WTC11 (cell line): ENCODE data around the gene LAMA4.

Experiments
- FOXK1 ChIP-seq: sonication (generic); formaldehyde crosslinking; IDR thresholded peaks from 2 replicates; pipeline ENCODE4 v1.8.0; 2022; ENCODE audit warnings: mild to moderate bottlenecking, moderate library complexity, missing genetic modification reagents
- TF ChIP-seq, protein P1 (sequence below): fragments of 250-450 bp; sonication (Bioruptor Pico); IDR thresholded peaks from 2 replicates; pipeline ENCODE4 v1.9.0; 2021; ENCODE audit warnings: moderate library complexity, mild to moderate bottlenecking, inconsistent platforms, borderline replicate concordance
- TF ChIP-seq, protein P2 (sequence below): fragments of 200-600 bp; IDR thresholded peaks from 2 replicates; pipeline ENCODE4 v1.8.0; 2022; ENCODE audit warnings: antibody characterized with exemption
- TF ChIP-seq, protein P3 (sequence below): sonication (generic); formaldehyde crosslinking; IDR thresholded peaks from 2 replicates; pipeline ENCODE4 v1.8.1; 2023; ENCODE audit warnings: mild to moderate bottlenecking, moderate library complexity, missing genetic modification reagents

DNA sequence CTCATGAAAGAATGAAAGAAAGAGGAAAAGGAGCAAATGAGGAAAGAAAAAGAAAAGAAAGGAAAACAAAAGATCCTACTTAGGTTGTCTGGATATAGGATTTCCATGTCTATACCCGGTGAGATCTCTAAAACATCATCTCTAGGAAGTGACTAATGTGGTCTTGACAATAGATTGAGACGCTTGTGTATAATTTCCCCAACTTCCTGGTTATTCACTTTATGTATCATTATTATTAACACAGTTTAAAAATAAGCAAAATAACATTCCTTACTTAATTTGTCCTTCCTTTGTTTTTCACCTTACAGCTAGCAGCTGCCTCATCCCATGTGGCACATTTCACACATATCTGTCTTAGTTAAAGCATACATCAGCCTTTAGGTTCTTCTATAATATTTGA lies 27.0 kb downstream of the LAMA4 start:
- TF ChIP-seq, protein P1, sequence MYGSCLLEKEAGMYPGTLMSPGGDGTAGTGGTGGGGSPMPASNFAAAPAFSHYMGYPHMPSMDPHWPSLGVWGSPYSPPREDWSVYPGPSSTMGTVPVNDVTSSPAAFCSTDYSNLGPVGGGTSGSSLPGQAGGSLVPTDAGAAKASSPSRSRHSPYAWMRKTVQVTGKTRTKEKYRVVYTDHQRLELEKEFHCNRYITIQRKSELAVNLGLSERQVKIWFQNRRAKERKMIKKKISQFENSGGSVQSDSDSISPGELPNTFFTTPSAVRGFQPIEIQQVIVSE (CRISPR knock-in tag), result no peak
- TF ChIP-seq FOXK1 (CRISPR knock-in tag), result no peak
- TF ChIP-seq, protein P2, sequence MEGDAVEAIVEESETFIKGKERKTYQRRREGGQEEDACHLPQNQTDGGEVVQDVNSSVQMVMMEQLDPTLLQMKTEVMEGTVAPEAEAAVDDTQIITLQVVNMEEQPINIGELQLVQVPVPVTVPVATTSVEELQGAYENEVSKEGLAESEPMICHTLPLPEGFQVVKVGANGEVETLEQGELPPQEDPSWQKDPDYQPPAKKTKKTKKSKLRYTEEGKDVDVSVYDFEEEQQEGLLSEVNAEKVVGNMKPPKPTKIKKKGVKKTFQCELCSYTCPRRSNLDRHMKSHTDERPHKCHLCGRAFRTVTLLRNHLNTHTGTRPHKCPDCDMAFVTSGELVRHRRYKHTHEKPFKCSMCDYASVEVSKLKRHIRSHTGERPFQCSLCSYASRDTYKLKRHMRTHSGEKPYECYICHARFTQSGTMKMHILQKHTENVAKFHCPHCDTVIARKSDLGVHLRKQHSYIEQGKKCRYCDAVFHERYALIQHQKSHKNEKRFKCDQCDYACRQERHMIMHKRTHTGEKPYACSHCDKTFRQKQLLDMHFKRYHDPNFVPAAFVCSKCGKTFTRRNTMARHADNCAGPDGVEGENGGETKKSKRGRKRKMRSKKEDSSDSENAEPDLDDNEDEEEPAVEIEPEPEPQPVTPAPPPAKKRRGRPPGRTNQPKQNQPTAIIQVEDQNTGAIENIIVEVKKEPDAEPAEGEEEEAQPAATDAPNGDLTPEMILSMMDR, result no peak
- TF ChIP-seq, protein P3, sequence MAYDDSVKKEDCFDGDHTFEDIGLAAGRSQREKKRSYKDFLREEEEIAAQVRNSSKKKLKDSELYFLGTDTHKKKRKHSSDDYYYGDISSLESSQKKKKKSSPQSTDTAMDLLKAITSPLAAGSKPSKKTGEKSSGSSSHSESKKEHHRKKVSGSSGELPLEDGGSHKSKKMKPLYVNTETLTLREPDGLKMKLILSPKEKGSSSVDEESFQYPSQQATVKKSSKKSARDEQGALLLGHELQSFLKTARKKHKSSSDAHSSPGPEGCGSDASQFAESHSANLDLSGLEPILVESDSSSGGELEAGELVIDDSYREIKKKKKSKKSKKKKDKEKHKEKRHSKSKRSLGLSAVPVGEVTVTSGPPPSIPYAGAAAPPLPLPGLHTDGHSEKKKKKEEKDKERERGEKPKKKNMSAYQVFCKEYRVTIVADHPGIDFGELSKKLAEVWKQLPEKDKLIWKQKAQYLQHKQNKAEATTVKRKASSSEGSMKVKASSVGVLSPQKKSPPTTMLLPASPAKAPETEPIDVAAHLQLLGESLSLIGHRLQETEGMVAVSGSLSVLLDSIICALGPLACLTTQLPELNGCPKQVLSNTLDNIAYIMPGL (CRISPR knock-in tag), result no peak
